OCI-LY7 (cell line): ENCODE data around the gene FBN1. TPM values are rescaled to one million over a fixed set of nuclear protein-coding genes. Genes with fewer than 3 reads are reported as not detected.

Experiments
- BruUV-seq: library from RNA; stranded (reverse); fragments of 400-500 nt; replicated peaks from 2 replicates; lab custom pipeline; 2021; lab: Mats Ljungman, UMichigan
- CTCF ChIA-PET: fragments of 300-600 bp; sonication (Branson Sonifier 250); formaldehyde crosslinking; loops from one replicate; lab custom pipeline; 2022; ENCODE audit warnings: antibody characterized with exemption; ENCODE audit not compliant: unreplicated experiment; lab: Charles Lee
- POLR2A ChIA-PET: fragments of 300-600 bp; sonication (Branson Sonifier 250); formaldehyde crosslinking; loops from one replicate; lab custom pipeline; 2022; ENCODE audit warnings: antibody characterized with exemption; lab: Charles Lee
- DNase-seq: peaks from one replicate; pipeline ENCODE4 v3.0.0-alpha.2; 2015; ENCODE audit warnings: low spot score
- H2AFZ ChIP-seq: fragments of 200-600 bp; sonication (generic), shearing (Covaris generic); 2 replicates; pipeline ENCODE4 v1.6.1; 2014; ENCODE audit warnings: mild to moderate bottlenecking, antibody characterized with exemption, low read length, moderate library complexity
- H3K27ac ChIP-seq: fragments of 200-600 bp; sonication (generic); 2 replicates; pipeline ENCODE4 v1.5.1; 2014; ENCODE audit warnings: mixed run types, low read depth, mild to moderate bottlenecking, moderate library complexity, low read length, inconsistent platforms; ENCODE audit not compliant: poor library complexity, severe bottlenecking
- H3K36me3 ChIP-seq: fragments of 200-600 bp; sonication (generic); 2 replicates; pipeline ENCODE4 v1.6.1; 2014; ENCODE audit warnings: mild to moderate bottlenecking, antibody characterized with exemption, low read length, moderate library complexity, mixed read lengths; ENCODE audit not compliant: insufficient read depth
- H3K4me1 ChIP-seq: fragments of 200-600 bp; sonication (generic); 2 replicates; pipeline ENCODE4 v1.5.1; 2014; ENCODE audit warnings: mild to moderate bottlenecking, low read length; ENCODE audit not compliant: insufficient read depth, poor library complexity, severe bottlenecking
- H3K4me2 ChIP-seq: fragments of 200-600 bp; sonication (generic); 2 replicates; pipeline ENCODE4 v1.6.1; 2014; ENCODE audit warnings: mild to moderate bottlenecking, low read length
- H3K4me3 ChIP-seq: fragments of 200-600 bp; sonication (generic); 2 replicates; pipeline ENCODE4 v1.5.1; 2014; ENCODE audit warnings: mild to moderate bottlenecking, low read depth, low read length; ENCODE audit not compliant: poor library complexity, severe bottlenecking
- H3K79me2 ChIP-seq: fragments of 200-600 bp; sonication (generic); 2 replicates; pipeline ENCODE4 v1.6.1; 2016; ENCODE audit warnings: low read depth, mild to moderate bottlenecking, low read length, moderate library complexity, mixed read lengths; ENCODE audit not compliant: insufficient read depth
- H3K9me2 ChIP-seq: fragments of 200-600 bp; sonication (generic); 2 replicates; pipeline ENCODE4 v1.6.1; 2016; ENCODE audit warnings: mild to moderate bottlenecking, low read length, mixed read lengths; ENCODE audit not compliant: insufficient read depth
- H3K9me3 ChIP-seq: fragments of 200-600 bp; sonication (generic); 2 replicates; pipeline ENCODE4 v1.6.1; 2014; ENCODE audit warnings: mild to moderate bottlenecking, mixed run types, low read length, mixed read lengths
- H4K20me1 ChIP-seq: fragments of 200-600 bp; sonication (generic); 2 replicates; pipeline ENCODE4 v1.6.1; 2014; ENCODE audit warnings: mild to moderate bottlenecking, antibody characterized with exemption, low read length, moderate library complexity, mixed read lengths; ENCODE audit not compliant: insufficient read depth
- EZH2phosphoT487 ChIP-seq: fragments of 200-600 bp; sonication (generic); IDR thresholded peaks from 2 replicates; pipeline ENCODE4 v1.6.1; 2018; ENCODE audit warnings: low read depth, borderline replicate concordance, mild to moderate bottlenecking, mixed run types, antibody characterized with exemption, low read length, moderate library complexity, mixed read lengths
- intact Hi-C: fragments of 100-400 bp; cut with micrococcal nuclease; formaldehyde crosslinking; loops from one replicate; pipeline ENCODE4 v1.10.0; 2022; ENCODE audit not compliant: unreplicated experiment
- total RNA-seq, 2 experiments: library from RNA; depleted of rRNA in 1 of 2; stranded (reverse); fragments of >200 nt in 1 of 2; shearing (Covaris generic) in 1 of 2; gene quantifications; 2 replicates each; pipeline ENCODE4 v1.2.3, GENCODE V29; 2014 to 2022
- TF ChIP-seq, protein P1 (sequence below): fragments of 200-600 bp; sonication (generic); conservative IDR thresholded peaks from 2 replicates; pipeline ENCODE4 v1.5.1; 2014; ENCODE audit warnings: mild to moderate bottlenecking, antibody characterized with exemption, low read length, moderate library complexity, mixed read lengths

FBN1 gene
- total RNA-seq, 2 experiments from 2014 or later, result 0.68 to 1.0 TPM

DNA sequence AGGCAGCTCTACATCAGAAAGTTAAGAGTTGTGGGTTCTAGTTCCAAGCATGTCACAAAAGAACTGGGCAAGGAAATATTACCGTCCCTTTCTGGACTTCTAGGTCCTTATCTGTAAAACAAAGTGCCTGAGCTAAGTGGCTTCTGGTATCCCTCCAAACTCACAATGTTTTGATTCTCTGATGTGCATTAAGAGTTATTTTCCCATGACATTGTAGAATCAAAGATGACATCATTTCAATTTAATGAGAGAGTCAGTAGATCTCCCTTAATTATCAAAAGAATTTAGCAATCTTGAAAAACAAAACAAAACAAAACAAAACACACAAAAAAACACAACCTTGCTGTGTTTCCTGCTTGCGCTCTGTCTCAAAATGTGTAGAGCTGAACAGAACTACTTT lies 225.6 kb downstream of the FBN1 start:
- TF ChIP-seq, protein P1, sequence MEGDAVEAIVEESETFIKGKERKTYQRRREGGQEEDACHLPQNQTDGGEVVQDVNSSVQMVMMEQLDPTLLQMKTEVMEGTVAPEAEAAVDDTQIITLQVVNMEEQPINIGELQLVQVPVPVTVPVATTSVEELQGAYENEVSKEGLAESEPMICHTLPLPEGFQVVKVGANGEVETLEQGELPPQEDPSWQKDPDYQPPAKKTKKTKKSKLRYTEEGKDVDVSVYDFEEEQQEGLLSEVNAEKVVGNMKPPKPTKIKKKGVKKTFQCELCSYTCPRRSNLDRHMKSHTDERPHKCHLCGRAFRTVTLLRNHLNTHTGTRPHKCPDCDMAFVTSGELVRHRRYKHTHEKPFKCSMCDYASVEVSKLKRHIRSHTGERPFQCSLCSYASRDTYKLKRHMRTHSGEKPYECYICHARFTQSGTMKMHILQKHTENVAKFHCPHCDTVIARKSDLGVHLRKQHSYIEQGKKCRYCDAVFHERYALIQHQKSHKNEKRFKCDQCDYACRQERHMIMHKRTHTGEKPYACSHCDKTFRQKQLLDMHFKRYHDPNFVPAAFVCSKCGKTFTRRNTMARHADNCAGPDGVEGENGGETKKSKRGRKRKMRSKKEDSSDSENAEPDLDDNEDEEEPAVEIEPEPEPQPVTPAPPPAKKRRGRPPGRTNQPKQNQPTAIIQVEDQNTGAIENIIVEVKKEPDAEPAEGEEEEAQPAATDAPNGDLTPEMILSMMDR, result no peak
- TF ChIP-seq EZH2phosphoT487, result no peak
- intact Hi-C loops, result no loop called here
- no peak overlapping the region for H3K27ac ChIP-seq
- DNase-seq, result no peak
- ChIA-PET POLR2A (interaction anchor here (0.6 kb wide), 1 partner anchor 59 kb away, joined by 6 read pairs; no protein-coding TSS in a partner anchor), CTCF (no interaction called here)
- H3K36me3 ChIP-seq, result no peaks in the 10 kb centered on the region
- H3K9me3 ChIP-seq, result no peaks in the 10 kb centered on the region
- H3K4me2 ChIP-seq, result no peak overlapping the region
- BruUV-seq, result no TSS peak
- H3K79me2 ChIP-seq, result no peaks in the 10 kb centered on the region
- H3K4me1 ChIP-seq, result no peaks in the 10 kb centered on the region
- H3K9me2 ChIP-seq, result no peaks in the 10 kb centered on the region
- H2AFZ ChIP-seq, result no peak overlapping the region
- H4K20me1 ChIP-seq, result no peaks in the 10 kb centered on the region
- no peak overlapping the region for H3K4me3 ChIP-seq

DNA sequence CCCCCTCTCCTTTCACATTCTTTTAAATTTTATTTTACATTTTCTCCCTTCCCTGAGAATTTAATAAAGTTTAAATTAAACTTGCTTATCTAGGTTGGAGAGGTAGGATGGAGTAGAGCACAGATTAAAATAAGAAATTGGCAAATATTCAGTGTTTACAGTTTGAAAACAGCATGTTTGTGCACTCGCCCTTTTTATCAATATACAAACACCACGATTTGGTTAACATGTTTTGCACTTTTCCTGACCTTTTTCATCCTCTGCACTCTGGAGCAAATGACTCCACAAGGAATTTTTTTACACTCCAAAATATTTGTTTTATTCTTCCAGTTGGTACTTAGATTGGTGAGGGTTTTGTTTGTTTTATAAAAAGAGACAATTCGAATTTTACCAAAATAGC lies 227.2 kb downstream of the FBN1 start:
- BruUV-seq, result no TSS peak
- H3K4me2 ChIP-seq, result no peak overlapping the region
- POLR2A ChIA-PET, result no interaction called here
- no peaks in the 10 kb centered on the region for H3K36me3 ChIP-seq
- no peaks in the 10 kb centered on the region for H3K4me1 ChIP-seq
- H3K4me3 ChIP-seq, result no peak overlapping the region
- no peaks in the 10 kb centered on the region for H3K79me2 ChIP-seq
- H2AFZ ChIP-seq, result no peak overlapping the region
- H4K20me1 ChIP-seq, result no peaks in the 10 kb centered on the region
- intact Hi-C loops, result no loop called here
- H3K9me3 ChIP-seq, result no peaks in the 10 kb centered on the region
- TF ChIP-seq, protein P1, result no peak
- no peak for TF ChIP-seq EZH2phosphoT487
- no peak for DNase-seq
- no peak overlapping the region for H3K27ac ChIP-seq
- CTCF ChIA-PET, result no interaction called here
- no peaks in the 10 kb centered on the region for H3K9me2 ChIP-seq

DNA sequence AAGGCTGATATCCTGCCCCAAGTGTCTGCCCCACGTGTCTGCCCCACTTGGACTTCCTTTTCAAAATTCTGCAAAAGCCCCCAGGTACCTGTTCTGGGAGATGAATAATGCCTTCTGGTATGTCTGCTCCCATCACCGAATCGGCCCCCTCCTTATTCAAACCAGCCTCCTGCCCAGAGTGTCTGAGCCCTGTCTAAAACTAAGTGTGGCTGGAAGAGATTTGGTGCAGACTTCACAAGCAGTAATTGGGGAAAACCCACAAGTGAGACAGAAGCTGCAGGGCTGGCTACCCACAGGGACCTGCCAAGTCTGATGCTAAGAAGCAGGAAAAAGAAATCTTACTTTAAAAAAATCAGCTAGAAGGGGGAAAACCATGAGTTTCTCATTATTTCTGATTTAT lies 229.2 kb downstream of the FBN1 start:
- TF ChIP-seq EZH2phosphoT487, result no peak
- TF ChIP-seq, protein P1, result no peak
- H3K79me2 ChIP-seq, result no peaks in the 10 kb centered on the region
- no peak overlapping the region for H3K27ac ChIP-seq
- no peak overlapping the region for H2AFZ ChIP-seq
- no peaks in the 10 kb centered on the region for H3K36me3 ChIP-seq
- intact Hi-C loops, result no loop called here
- H4K20me1 ChIP-seq, result no peaks in the 10 kb centered on the region
- DNase-seq, result no peak
- ChIA-PET CTCF (no interaction called here), POLR2A (no interaction called here)
- no peaks in the 10 kb centered on the region for H3K9me2 ChIP-seq
- BruUV-seq, result no TSS peak
- H3K9me3 ChIP-seq, result no peaks in the 10 kb centered on the region
- no peak overlapping the region for H3K4me3 ChIP-seq
- no peak overlapping the region for H3K4me2 ChIP-seq
- no peaks in the 10 kb centered on the region for H3K4me1 ChIP-seq
